DMS153 treated with DMSO at 0.1 percent for 48 hours (cell line): ENCODE measurements around the gene ARHGAP8.

ENCODE experiments used
- DNase-seq: peaks from one replicate; lab custom pipeline; 2025; ENCODE audit not compliant: unreplicated experiment; lab: John Stamatoyannopoulos, UW

Gene ARHGAP8

GRCh38 chr22:44752285-44753188, at the start of gene ARHGAP8:
TSS of gene ARHGAP8 (plus strand) at chr22:44752575. CDS start at chr22:44786528, 33,953 bp downstream.
- DNase-seq, result peak; percentile 8

- no peak for DNase-seq
Measured at GRCh38 chr22:44703255-44703870, 49.0 kb upstream of the ARHGAP8 start.

- DNase-seq, result no peak
Measured at GRCh38 chr22:44704159-44705021, 48.0 kb upstream of the ARHGAP8 start.

GRCh38 chr22:44705022-44705297, 47.4 kb upstream of the ARHGAP8 start:
- no peak for DNase-seq

- DNase-seq, result no peak
Measured at GRCh38 chr22:44706488-44706887, 45.9 kb upstream of the ARHGAP8 start.

- DNase-seq, result no peak
Measured at GRCh38 chr22:44707178-44707577, 45.2 kb upstream of the ARHGAP8 start.

- DNase-seq, result no peak
Measured at GRCh38 chr22:44707752-44708151, 44.6 kb upstream of the ARHGAP8 start.

- DNase-seq, result no peak
Measured at GRCh38 chr22:44709881-44710392, 42.4 kb upstream of the ARHGAP8 start.

GRCh38 chr22:44710474-44711240, 41.7 kb upstream of the ARHGAP8 start:
- DNase-seq, result peak; percentile 63

GRCh38 chr22:44711241-44711560, 41.2 kb upstream of the ARHGAP8 start:
- no peak for DNase-seq

- DNase-seq, result no peak
Measured at GRCh38 chr22:44711690-44712555, 40.5 kb upstream of the ARHGAP8 start.

- DNase-seq, result no peak
Measured at GRCh38 chr22:44712962-44713361, 39.4 kb upstream of the ARHGAP8 start.

GRCh38 chr22:44714703-44715350, 37.5 kb upstream of the ARHGAP8 start:
- DNase-seq, result no peak

GRCh38 chr22:44718418-44718817, 34.0 kb upstream of the ARHGAP8 start:
- no peak for DNase-seq

- DNase-seq, result peak; percentile 55
Measured at GRCh38 chr22:44719586-44720368, 32.6 kb upstream of the ARHGAP8 start.

GRCh38 chr22:44721213-44721612, 31.2 kb upstream of the ARHGAP8 start:
- DNase-seq, result no peak

- DNase-seq, result no peak
Measured at GRCh38 chr22:44722611-44723010, 29.8 kb upstream of the ARHGAP8 start.

GRCh38 chr22:44723801-44724200, 28.6 kb upstream of the ARHGAP8 start:
- DNase-seq, result no peak

GRCh38 chr22:44724416-44724815, 28.0 kb upstream of the ARHGAP8 start:
- no peak for DNase-seq
